GM12878 (cell line): ENCODE results near the gene GLT8D2. TPM values are rescaled to one million over a fixed set of nuclear protein-coding genes. Genes with fewer than 3 reads are reported as not detected.
A peak's percentile ranks its signal among the peaks of the same experiment; 100 is the strongest.

Experiments
- ATAC-seq: fragments of 200-7000 bp; cut with Tn5 transposase; 3 replicates; pipeline ENCODE4 v1.9.1; 2020; ENCODE audit warnings: mild to moderate bottlenecking, moderate library complexity
- BruUV-seq: library from RNA; stranded (reverse); fragments of 400-500 nt; replicated peaks from 2 replicates; lab custom pipeline; 2021; lab: Mats Ljungman, UMichigan
- CTCF ChIA-PET: fragments of 300-600 bp; sonication (Branson Sonifier 250); formaldehyde crosslinking; extraction: SDS; loops from one replicate; lab custom pipeline; 2021; ENCODE audit warnings: inconsistent platforms; lab: Yijun Ruan, JAX
- POLR2A ChIA-PET: fragments of 350-600 bp; formaldehyde crosslinking; extraction: SDS; loops from one replicate; lab custom pipeline; 2021; ENCODE audit warnings: inconsistent platforms; lab: Charles Lee
- RAD21 ChIA-PET: fragments of 300-600 bp; sonication (Branson Sonifier 250); formaldehyde crosslinking; loops from one replicate; lab custom pipeline; 2023; ENCODE audit warnings: antibody characterized with exemption; ENCODE audit not compliant: unreplicated experiment; lab: Charles Lee
- SMC1A ChIA-PET: fragments of 300-600 bp; sonication (Branson Sonifier 250); formaldehyde crosslinking; loops from one replicate; lab custom pipeline; 2023; ENCODE audit not compliant: unreplicated experiment, uncharacterized antibody; lab: Charles Lee
- DNase-seq: peaks from one replicate; pipeline ENCODE4 v3.0.0-alpha.2; 2011; ENCODE audit warnings: low read depth, low spot score
- FAIRE-seq: peaks from 3 replicates; lab custom pipeline; 2011; peaks lifted over from hg19 to GRCh38; lab: Jason Lieb, UNC
- H2AFZ ChIP-seq: 2 replicates; pipeline ENCODE4 v1.6.0; 2011; ENCODE audit warnings: low read depth, low read length, control low read depth; ENCODE audit not compliant: control insufficient read depth
- H3K27ac ChIP-seq: 2 replicates; pipeline ENCODE4 v1.5.1; 2011; ENCODE audit warnings: control low read depth; ENCODE audit not compliant: control insufficient read depth, insufficient read depth
- H3K27me3 ChIP-seq, 2 experiments: replicated peaks in 1 of 2; 2 replicates each; pipeline versions ENCODE4 v1.6.0 to v1.6.1; 2011; ENCODE audit warnings: low read length in 1 of 2; ENCODE audit not compliant: control insufficient read depth in 2 of 2, insufficient read depth in 2 of 2
- H3K36me3 ChIP-seq, 2 experiments: 2 replicates each; pipeline ENCODE4 v1.5.1; 2011; ENCODE audit warnings: low read length in 1 of 2; ENCODE audit not compliant: control insufficient read depth in 2 of 2, insufficient read depth in 2 of 2
- H3K4me1 ChIP-seq: 2 replicates; pipeline ENCODE4 v1.6.1; 2011; ENCODE audit warnings: mild to moderate bottlenecking, low read length, moderate library complexity, mixed read lengths; ENCODE audit not compliant: control insufficient read depth, insufficient read depth
- H3K4me2 ChIP-seq: 2 replicates; pipeline ENCODE4 v1.6.0; 2011; ENCODE audit warnings: control low read depth; ENCODE audit not compliant: control insufficient read depth, insufficient read depth
- H3K4me3 ChIP-seq: fragments of 200-600 bp; sonication (generic); 2 replicates; pipeline ENCODE4 v1.5.1; 2016
- H3K79me2 ChIP-seq: 2 replicates; pipeline ENCODE4 v1.6.0; 2011; ENCODE audit warnings: low read length; ENCODE audit not compliant: control insufficient read depth, insufficient read depth
- H3K9ac ChIP-seq: 2 replicates; pipeline ENCODE4 v1.8.0; 2011; ENCODE audit warnings: low read length, control low read depth, mixed read lengths; ENCODE audit not compliant: control insufficient read depth, insufficient read depth
- H3K9me3 ChIP-seq: replicated peaks from 3 replicates; pipeline ENCODE4 v1.5.1; 2011; ENCODE audit warnings: mild to moderate bottlenecking, low read length; ENCODE audit not compliant: control insufficient read depth, insufficient read depth
- H4K20me1 ChIP-seq: 2 replicates; pipeline ENCODE4 v1.6.0; 2011; ENCODE audit not compliant: control insufficient read depth, insufficient read depth
- BACH1 ChIP-seq: fragments of 450-650 bp; IDR thresholded peaks from 2 replicates; pipeline ENCODE4 v1.6.1; 2017; ENCODE audit warnings: mild to moderate bottlenecking, borderline replicate concordance
- BHLHE40 ChIP-seq, 2 experiments: fragments of 450-650 bp in 1 of 2; IDR thresholded peaks; 2 replicates each; pipeline ENCODE4 v1.6.1; 2011 to 2017; ENCODE audit warnings: low read depth in 2 of 2, borderline replicate concordance in 1 of 2, improper control_type of control experiment in 1 of 2, low read length in 1 of 2, mild to moderate bottlenecking in 1 of 2
- EED ChIP-seq: sonication (generic); IDR thresholded peaks from 2 replicates; pipeline ENCODE4 v1.6.1; 2016; ENCODE audit warnings: antibody characterized with exemption, low read depth
- HDAC6 ChIP-seq: fragments of 200-600 bp; sonication (generic); IDR thresholded peaks from one replicate; pipeline ENCODE4 v1.8.0; 2017; ENCODE audit warnings: antibody characterized with exemption; ENCODE audit not compliant: unreplicated experiment
- HSF1 ChIP-seq: fragments of 150-350 bp; IDR thresholded peaks from 2 replicates; pipeline ENCODE4 v1.6.1; 2014; ENCODE audit warnings: mild to moderate bottlenecking, low read depth, low read length
- MEF2B ChIP-seq: fragments of 450-650 bp; IDR thresholded peaks from 2 replicates; pipeline ENCODE4 v1.6.1; 2018; ENCODE audit warnings: mild to moderate bottlenecking, moderate library complexity; ENCODE audit not compliant: partially characterized antibody, poor library complexity, severe bottlenecking
- SRF ChIP-seq, 2 experiments: IDR thresholded peaks; 2 replicates each; pipeline ENCODE4 v1.6.1; 2011; ENCODE audit warnings: low read depth in 2 of 2, low read length in 2 of 2, mild to moderate bottlenecking in 1 of 2, moderate library complexity in 1 of 2
- TAF1 ChIP-seq: IDR thresholded peaks from 2 replicates; pipeline ENCODE4 v1.6.1; 2011; ENCODE audit warnings: mild to moderate bottlenecking, low read depth, low read length, borderline replicate concordance
- ZBTB33 ChIP-seq: fragments of 450-650 bp; IDR thresholded peaks from 2 replicates; pipeline ENCODE4 v1.6.1; 2017; ENCODE audit warnings: mild to moderate bottlenecking
- WGBS: methylation state at CpG from one replicate; pipeline ENCODE4 v1.1.6; 2016; ENCODE audit warnings: low lambda C conversion rate; ENCODE audit not compliant: insufficient replicate concordance, insufficient coverage; ENCODE audit errors: missing lambda C conversion rate; 5-methylcytosine and 5-hydroxymethylcytosine counted together
- in situ Hi-C: fragments of 300-500 bp; cut with MboI; formaldehyde crosslinking; loops from 9 replicates; pipeline ENCODE4 v1.14.3; 2018; ENCODE audit warnings: mixed read lengths
- intact Hi-C: fragments of 100-400 bp; cut with micrococcal nuclease; formaldehyde crosslinking; loops from one replicate; pipeline ENCODE4 v1.14.2; 2022; ENCODE audit not compliant: unreplicated experiment
- polyA plus RNA-seq, 11 experiments: library from polyadenylated mRNA; depleted of rRNA in 4 of 11; unstranded in 6 of 11; stranded (reverse) in 5 of 11; fragments of >200 nt; fragmentation: Nextera tagmentation in 4 of 11; fragmentation: Illumina TruSeq in 1 of 11; extraction: Ambion mirVana in 4 of 11; extraction: Trizol in 1 of 11; gene quantifications; 1 replicate in 1 of 11; 2 replicates in 10 of 11; pipeline versions ENCODE4 v1.2.1 to v1.2.3, GENCODE V29; 2011 to 2016; ENCODE audit warnings: inconsistent platforms in 2 of 11, missing spikeins in 2 of 11, low read depth in 1 of 11
- total RNA-seq, 4 experiments: library from RNA; depleted of rRNA in 3 of 4; stranded (reverse); fragments of >200 nt in 3 of 4; fragmentation: Illumina TruSeq in 1 of 4; extraction: Trizol in 1 of 4; gene quantifications; 2 replicates each; pipeline versions ENCODE4 v1.2.1 to v1.2.3, GENCODE V29; 2013 to 2021

The GLT8D2 gene
- total and polyA plus RNA-seq, 10 of the 15 experiments (the other 5 are each of a cell fraction or from before 2014, with no cell fraction given), result 0.06 to 0.80 (median 0.37) TPM; not detected in 1

GRCh38 chr12:103957865-103958388, 92.1 kb downstream of the GLT8D2 start (continued):
- TF ChIP-seq HSF1, result no peak
- no peak for TF ChIP-seq MEF2B
- TF ChIP-seq BHLHE40 (IDR thresholded peaks at IDR 0.05; ENCODE audit: borderline replicate concordance in 1 of 2, low read depth in 2 of 2, low read length in 1 of 2), result no peak
- TF ChIP-seq BACH1, result no peak
- TF ChIP-seq TAF1, result no peak
- TF ChIP-seq SRF (IDR thresholded peaks at IDR 0.05; ENCODE audit: low read depth in 2 of 2, low read length in 2 of 2), result no peak
- no peak for TF ChIP-seq EED

GRCh38 chr12:103956509-103957027, 93.4 kb downstream of the GLT8D2 start:
- ATAC-seq (peak; percentile 31), FAIRE-seq (no peak), DNase-seq (no peak)
- H3K36me3 ChIP-seq, result peaks cover 4 to 13% of the 10 kb centered on the region in 2 experiments; a peak in 2 of 4 replicates
- RAD21 ChIA-PET, result interaction anchor here (0.8 to 2.7 kb wide), 9 partner anchors 10 to 330 kb away, joined by 3 to 34 read pairs (median 3); partner anchors contain the start of genes HSP90B1 and TDG
- peak overlapping the region; percentile 100 for H2AFZ ChIP-seq
- POLR2A ChIA-PET, result interaction anchor here (0.5 to 3.2 kb wide), 8 partner anchors 9 to 332 kb away, joined by 3 to 48 read pairs (median 3); partner anchors contain the start of genes HSP90B1 and TDG
- no peaks in the 10 kb centered on the region for H3K27me3 ChIP-seq
- peaks cover 8% of the 10 kb centered on the region for H3K4me1 ChIP-seq
- H3K4me2 ChIP-seq, result peak overlapping the region; percentile 80
- H3K79me2 ChIP-seq, result peaks cover 20% of the 10 kb centered on the region
- CTCF ChIA-PET, result interaction anchor here (1.0 to 2.7 kb wide), 5 partner anchors 10 to 152 kb away, joined by 3 to 24 read pairs (median 3); partner anchors contain the start of gene TDG
- no peaks in the 10 kb centered on the region for H4K20me1 ChIP-seq
- intact Hi-C loops, result loop anchor here (1.0 kb wide), 1 partner anchor 9 kb away; the partner anchor contains the start of gene TDG
- TF ChIP-seq HDAC6 (peak; percentile 37), ZBTB33 (no peak)
- TF ChIP-seq, all 136 proteins: peak for 1
- Histone ChIP-seq H3K9ac (peak overlapping the region; percentile 88), H3K9me3 (no peaks in the 10 kb centered on the region), H3K4me3 (peak overlapping the region; percentile 80), H3K27ac (peak overlapping the region; percentile 77)
- under 1% methylated on average over 31 of the region's 31 CpGs for WGBS
- BruUV-seq, result TSS peak; percentile 72
- SMC1A ChIA-PET, result interaction anchor here (0.6 to 8.1 kb wide), 13 partner anchors 8 to 148 kb away, joined by 3 to 67 read pairs (median 4); partner anchors contain the start of genes HSP90B1 and TDG
- in situ Hi-C loops, result no loop called here
